NCI-H2029 treated with DMSO at 0.1 percent for 48 hours (cell line): ENCODE data around the gene MCFD2.
"Not testable (repeated sequence)": the region's sequence is repeated elsewhere in the genome, so short reads cannot be mapped to it uniquely, and the experiment has no call there.

Experiments
- DNase-seq: peaks from one replicate; lab custom pipeline; 2025; lab: John Stamatoyannopoulos, UW

MCFD2 gene

GRCh38 chr2:46902465-46902864, 13.1 kb downstream of the MCFD2 start:
- DNase-seq: no peak

GRCh38 chr2:46901611-46902010, 14.0 kb downstream of the MCFD2 start:
- DNase-seq: no peak

- no peak for DNase-seq
These were observed 15.2 kb downstream of the MCFD2 start for GRCh38 chr2:46900381-46900780.

- DNase-seq: no peak
These were observed 16.6 kb downstream of the MCFD2 start for GRCh38 chr2:46899053-46899452.

- DNase-seq: no peak
These were observed 17.6 kb downstream of the MCFD2 start for GRCh38 chr2:46898024-46898423.

GRCh38 chr2:46893269-46893939, 22.2 kb downstream of the MCFD2 start:
- DNase-seq: no peak

- DNase-seq: no peak
These were observed 23.6 kb downstream of the MCFD2 start for GRCh38 chr2:46891956-46892553.

GRCh38 chr2:46888421-46888952, 27.1 kb downstream of the MCFD2 start:
- DNase-seq: no peak

- no peak for DNase-seq
These were observed 28.3 kb downstream of the MCFD2 start for GRCh38 chr2:46887028-46887885.

GRCh38 chr2:46886268-46887027, 29.2 kb downstream of the MCFD2 start:
- DNase-seq: no peak

GRCh38 chr2:46885376-46885775, 30.2 kb downstream of the MCFD2 start:
- no peak for DNase-seq

- no peak for DNase-seq
These were observed 36.1 kb downstream of the MCFD2 start for GRCh38 chr2:46879511-46879910.

- no peak for DNase-seq
These were observed 36.7 kb downstream of the MCFD2 start for GRCh38 chr2:46878886-46879285.

GRCh38 chr2:46878240-46878877, 37.2 kb downstream of the MCFD2 start:
- no peak for DNase-seq

GRCh38 chr2:46877619-46878113, 37.9 kb downstream of the MCFD2 start:
- DNase-seq: no peak

GRCh38 chr2:46876741-46877384, 38.7 kb downstream of the MCFD2 start:
- DNase-seq: no peak

- DNase-seq: not testable (repeated sequence)
These were observed 39.5 kb downstream of the MCFD2 start for GRCh38 chr2:46875962-46876689.

- no peak for DNase-seq
These were observed 40.2 kb downstream of the MCFD2 start for GRCh38 chr2:46875226-46875899.

GRCh38 chr2:46874236-46874929, 41.2 kb downstream of the MCFD2 start:
- no peak for DNase-seq
